ENCODE data around the gene LVRN.

LVRN gene

DNA sequence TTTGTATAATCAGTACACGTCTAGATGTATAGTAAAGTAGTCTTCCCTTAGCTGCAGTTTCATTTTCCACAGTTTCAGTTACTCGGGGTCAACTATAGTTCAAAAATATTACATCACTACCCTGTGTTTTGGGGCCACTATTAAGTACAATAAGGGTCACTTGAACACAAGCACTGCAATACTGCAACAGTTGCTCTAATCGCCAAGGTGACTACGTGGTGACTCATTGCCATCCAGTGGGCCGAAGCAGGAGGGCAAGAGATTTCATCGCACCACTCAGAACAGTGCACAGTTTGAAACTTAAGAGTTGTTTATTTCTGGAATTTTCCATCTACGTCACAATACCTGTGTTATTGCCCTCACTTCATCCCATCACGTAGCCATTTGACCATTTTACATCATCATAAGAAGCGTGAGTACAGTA lies 69.8 kb downstream of the LVRN start, which contains the start of gene ARL14EPL:
Gene ARL14EPL, plus strand, starts transcription at position 379 of the 424 bp plus-strand sequence. CDS start 18,994 bp downstream, outside the sequence.
- ATAC-seq = peak; percentile 63
- H3K36me3 Mint-ChIP-seq (ENCODE audit: low read depth) = no peaks in the 10 kb centered on the region
- H3K4me1 Mint-ChIP-seq = peaks cover 5% of the 10 kb centered on the region
- H3K27ac Mint-ChIP-seq = no peak within 1 kb of the TSS
- peaks cover 15% of the 10 kb centered on the region for H3K27me3 Mint-ChIP-seq
- H3K4me3 Mint-ChIP-seq = no peak within 1 kb of the TSS
- DNase-seq = no peak
- H3K9me3 Mint-ChIP-seq = no peaks in the 10 kb centered on the region

GRCh38 chr5:116032991-116033390 lies 70.7 kb downstream of the LVRN start:
- H3K4me3 Mint-ChIP-seq = no peak overlapping the region
- peaks cover 12% of the 10 kb centered on the region for H3K4me1 Mint-ChIP-seq
- H3K36me3 Mint-ChIP-seq (ENCODE audit: low read depth) = no peaks in the 10 kb centered on the region
- peaks cover 14% of the 10 kb centered on the region for H3K27me3 Mint-ChIP-seq
- no peaks in the 10 kb centered on the region for H3K9me3 Mint-ChIP-seq
- ATAC-seq (no peak), DNase-seq (no peak)
- H3K27ac Mint-ChIP-seq = no peak overlapping the region

- Mint-ChIP-seq H3K4me1 (peaks cover 24% of the 10 kb centered on the region), H3K9me3 (no peaks in the 10 kb centered on the region), H3K36me3 (ENCODE audit: low read depth) (no peaks in the 10 kb centered on the region), H3K4me3 (no peak overlapping the region), H3K27me3 (peaks cover 19% of the 10 kb centered on the region), H3K27ac (no peak overlapping the region)
- ATAC-seq (no peak), DNase-seq (no peak)
These were observed 72.8 kb downstream of the LVRN start for GRCh38 chr5:116035123-116035522.

DNA sequence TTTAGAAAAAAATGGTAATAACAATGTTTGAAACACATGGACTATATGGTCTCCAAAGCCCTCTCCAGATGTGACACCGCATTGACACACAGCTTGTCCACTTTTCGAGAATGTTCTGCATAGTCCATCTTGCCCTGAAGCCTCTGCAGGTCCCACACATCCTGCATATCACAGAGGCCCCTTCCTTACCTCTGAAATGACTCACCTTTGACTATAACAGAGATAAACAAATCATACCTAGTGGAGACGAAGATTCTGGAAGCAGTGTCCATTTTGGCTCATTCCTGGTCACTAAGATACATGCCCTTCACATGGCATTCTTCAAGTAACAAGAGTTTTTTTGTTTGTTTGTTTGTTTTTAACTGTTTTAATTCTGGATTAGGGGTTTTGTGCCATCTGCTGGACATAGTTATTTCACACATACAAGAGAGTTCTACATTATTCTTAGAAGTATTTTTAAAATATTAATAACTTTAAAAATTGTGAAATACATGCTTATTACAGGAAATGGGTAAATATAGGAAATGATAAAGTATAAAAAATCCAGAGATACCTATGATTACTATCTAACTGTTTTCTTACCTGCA lies 75.1 kb downstream of the LVRN start:
- H3K9me3 Mint-ChIP-seq = no peaks in the 10 kb centered on the region
- H3K4me3 Mint-ChIP-seq = no peak overlapping the region
- DNase-seq (no peak), ATAC-seq (no peak)
- H3K4me1 Mint-ChIP-seq = peaks cover 24% of the 10 kb centered on the region
- no peak overlapping the region for H3K27ac Mint-ChIP-seq
- H3K27me3 Mint-ChIP-seq = peaks cover 18% of the 10 kb centered on the region
- no peaks in the 10 kb centered on the region for H3K36me3 Mint-ChIP-seq (ENCODE audit: low read depth)

GRCh38 chr5:116038817-116039216 lies 76.5 kb downstream of the LVRN start:
- peak; percentile 54 for ATAC-seq
- peak; percentile 16 for DNase-seq
- Mint-ChIP-seq H3K27ac (peak overlapping the region; percentile 36), H3K9me3 (no peaks in the 10 kb centered on the region), H3K36me3 (ENCODE audit: low read depth) (no peaks in the 10 kb centered on the region), H3K27me3 (peaks cover 20% of the 10 kb centered on the region), H3K4me3 (no peak overlapping the region), H3K4me1 (peaks cover 19% of the 10 kb centered on the region)

DNA sequence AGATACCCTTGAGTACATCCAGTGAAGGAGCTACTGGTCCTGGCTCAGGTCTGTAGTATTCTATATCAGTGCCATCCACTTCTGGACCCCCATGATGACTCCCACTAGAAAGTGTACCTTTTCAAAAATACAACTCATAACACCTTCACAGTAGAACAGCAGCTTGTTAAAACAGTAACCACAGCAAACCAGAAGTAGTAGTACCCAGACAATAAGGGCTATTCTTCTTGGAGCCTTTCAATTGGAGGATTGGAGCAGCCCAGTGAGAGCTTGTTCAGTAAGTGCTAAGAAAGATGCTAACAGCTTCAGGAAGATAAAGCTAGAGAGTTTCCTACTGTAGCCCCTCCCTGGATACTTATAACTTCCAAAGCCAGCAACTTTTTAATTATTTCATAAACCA lies 80.1 kb downstream of the LVRN start:
- DNase-seq (no peak), ATAC-seq (no peak)
- Mint-ChIP-seq H3K9me3 (no peaks in the 10 kb centered on the region), H3K36me3 (ENCODE audit: low read depth) (no peaks in the 10 kb centered on the region), H3K27me3 (peaks cover 13% of the 10 kb centered on the region), H3K4me1 (peaks cover 16% of the 10 kb centered on the region), H3K27ac (no peak overlapping the region), H3K4me3 (no peak overlapping the region)

DNA sequence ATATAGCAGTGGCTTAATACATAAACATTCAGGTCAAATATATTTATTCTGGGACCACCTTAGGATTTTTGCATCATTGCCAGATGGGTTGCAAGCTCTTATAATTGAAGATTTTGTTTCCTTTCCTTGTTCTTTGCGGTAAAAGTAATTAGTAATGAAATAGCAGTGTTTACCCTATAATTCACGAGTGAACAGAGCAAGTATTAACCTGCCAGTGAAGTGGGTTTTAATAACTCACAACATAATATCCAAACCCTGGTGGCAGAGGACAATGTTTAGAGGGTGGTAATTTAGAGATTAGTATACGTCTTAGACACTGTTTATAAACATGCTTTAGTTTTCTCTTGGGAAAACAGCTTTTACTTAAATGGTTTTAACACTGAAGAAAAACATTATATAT lies 81.8 kb downstream of the LVRN start:
- no peak overlapping the region for H3K27ac Mint-ChIP-seq
- H3K4me3 Mint-ChIP-seq = no peak overlapping the region
- peaks cover 9% of the 10 kb centered on the region for H3K27me3 Mint-ChIP-seq
- H3K9me3 Mint-ChIP-seq = no peaks in the 10 kb centered on the region
- ATAC-seq (no peak), DNase-seq (no peak)
- H3K4me1 Mint-ChIP-seq = peaks cover under 1% of the 10 kb centered on the region
- H3K36me3 Mint-ChIP-seq (ENCODE audit: low read depth) = no peaks in the 10 kb centered on the region

DNA sequence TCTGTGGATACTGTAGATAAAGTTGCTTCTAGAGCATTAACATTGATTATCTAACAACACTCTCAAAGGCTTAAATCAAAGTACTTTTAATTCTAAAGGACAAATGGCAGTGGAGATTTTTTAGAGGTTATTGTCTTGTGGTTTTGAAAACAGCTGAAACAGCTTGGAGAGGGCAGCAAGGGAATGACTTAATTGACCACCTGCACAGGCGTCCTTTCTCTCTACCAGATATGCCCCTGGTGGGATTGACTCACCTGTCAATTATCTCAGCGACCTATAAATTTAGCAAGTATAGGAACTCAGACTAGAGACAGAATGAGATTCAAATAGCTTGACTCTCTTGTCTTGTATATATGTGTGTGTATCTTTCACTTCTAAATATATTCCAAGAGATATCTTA lies 83.5 kb downstream of the LVRN start:
- H3K9me3 Mint-ChIP-seq = no peaks in the 10 kb centered on the region
- no peaks in the 10 kb centered on the region for H3K36me3 Mint-ChIP-seq (ENCODE audit: low read depth)
- no peak overlapping the region for H3K27ac Mint-ChIP-seq
- ATAC-seq (no peak), DNase-seq (no peak)
- H3K27me3 Mint-ChIP-seq = peaks cover 4% of the 10 kb centered on the region
- H3K4me3 Mint-ChIP-seq = no peak overlapping the region
- H3K4me1 Mint-ChIP-seq = no peaks in the 10 kb centered on the region

DNA sequence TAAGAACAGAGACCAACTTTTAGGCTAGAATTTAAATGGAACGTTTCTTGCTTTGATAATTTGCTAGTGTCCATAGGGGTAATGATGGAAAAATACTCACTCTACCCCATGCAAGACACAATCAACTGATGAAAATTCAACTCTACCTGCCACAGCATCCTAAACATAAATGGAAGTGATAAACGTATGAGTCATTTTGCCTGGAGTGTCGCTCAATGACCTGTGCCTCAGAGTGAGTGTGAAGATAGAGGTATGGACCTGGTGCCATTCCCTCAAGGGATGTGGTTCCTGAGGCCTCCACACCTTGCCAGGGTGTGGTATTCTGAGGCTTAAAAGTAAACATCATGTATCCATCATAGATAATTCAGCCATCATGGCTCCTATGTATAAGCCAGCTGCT lies 84.0 kb downstream of the LVRN start:
- no peaks in the 10 kb centered on the region for H3K36me3 Mint-ChIP-seq (ENCODE audit: low read depth)
- no peak overlapping the region for H3K4me3 Mint-ChIP-seq
- ATAC-seq = no peak

GRCh38 chr5:116046823-116047222 lies 84.5 kb downstream of the LVRN start:
- no peak overlapping the region for H3K27ac Mint-ChIP-seq
- ATAC-seq (no peak), DNase-seq (no peak)
- H3K4me1 Mint-ChIP-seq = no peaks in the 10 kb centered on the region
- H3K36me3 Mint-ChIP-seq (ENCODE audit: low read depth) = no peaks in the 10 kb centered on the region
- no peaks in the 10 kb centered on the region for H3K9me3 Mint-ChIP-seq
- H3K4me3 Mint-ChIP-seq = no peak overlapping the region
- peaks cover 5% of the 10 kb centered on the region for H3K27me3 Mint-ChIP-seq

More for the DNA sequence above, 84.0 kb downstream of the LVRN start:
- H3K4me1 Mint-ChIP-seq = no peaks in the 10 kb centered on the region
- H3K9me3 Mint-ChIP-seq = no peaks in the 10 kb centered on the region
- no peak for DNase-seq
- peaks cover 7% of the 10 kb centered on the region for H3K27me3 Mint-ChIP-seq
- no peak overlapping the region for H3K27ac Mint-ChIP-seq

- Mint-ChIP-seq H3K27ac (no peak overlapping the region), H3K4me1 (no peaks in the 10 kb centered on the region), H3K36me3 (ENCODE audit: low read depth) (no peaks in the 10 kb centered on the region), H3K27me3 (peaks cover 9% of the 10 kb centered on the region), H3K4me3 (no peak overlapping the region), H3K9me3 (no peaks in the 10 kb centered on the region)
- ATAC-seq (no peak), DNase-seq (no peak)
These were observed 96.2 kb downstream of the LVRN start for GRCh38 chr5:116058346-116058936.

- no peak for ATAC-seq
- peaks cover 23% of the 10 kb centered on the region for H3K27me3 Mint-ChIP-seq
- no peaks in the 10 kb centered on the region for H3K4me1 Mint-ChIP-seq
- H3K4me3 Mint-ChIP-seq = no peak overlapping the region
- no peaks in the 10 kb centered on the region for H3K9me3 Mint-ChIP-seq
- no peak for DNase-seq
- no peak overlapping the region for H3K27ac Mint-ChIP-seq
- H3K36me3 Mint-ChIP-seq (ENCODE audit: low read depth) = no peaks in the 10 kb centered on the region
These were observed 100.1 kb downstream of the LVRN start for GRCh38 chr5:116062352-116062751.

GRCh38 chr5:116063950-116064349 lies 101.7 kb downstream of the LVRN start:
- Mint-ChIP-seq H3K27me3 (peaks cover 23% of the 10 kb centered on the region), H3K36me3 (ENCODE audit: low read depth) (no peaks in the 10 kb centered on the region), H3K4me3 (no peak overlapping the region), H3K9me3 (no peaks in the 10 kb centered on the region), H3K4me1 (no peaks in the 10 kb centered on the region), H3K27ac (no peak overlapping the region)
- ATAC-seq = no peak
- no peak for DNase-seq

DNA sequence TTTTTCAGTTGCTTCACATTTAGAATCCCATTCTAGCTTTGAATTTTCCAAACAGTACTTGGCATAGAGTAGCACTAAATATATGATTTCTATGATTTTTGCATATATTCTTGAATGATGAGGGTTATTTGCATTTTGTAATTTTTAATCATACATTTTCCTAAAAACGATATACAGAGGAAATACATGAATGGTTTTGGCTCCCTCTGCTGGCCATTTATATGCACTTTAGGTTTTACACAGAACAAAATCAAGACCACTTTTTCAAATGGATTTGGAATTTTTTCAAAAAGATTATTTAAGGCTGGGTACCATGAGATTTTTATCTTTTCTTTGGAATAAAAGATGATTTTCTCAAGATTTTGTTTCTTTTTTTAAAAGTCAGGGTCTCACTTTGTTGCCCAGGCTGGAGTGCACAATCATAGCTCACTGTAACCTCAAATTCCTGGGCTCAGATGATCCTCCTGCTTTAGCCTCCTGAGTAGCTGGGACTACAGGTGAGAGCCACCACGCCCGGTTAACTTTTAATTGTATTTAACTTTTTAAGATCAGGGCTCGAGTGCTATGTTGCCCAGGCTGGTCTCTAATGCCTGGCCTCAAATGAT lies 105.9 kb downstream of the LVRN start:
- ATAC-seq = no peak
- H3K36me3 Mint-ChIP-seq (ENCODE audit: low read depth) = no peaks in the 10 kb centered on the region
- H3K4me1 Mint-ChIP-seq = no peaks in the 10 kb centered on the region
- no peak overlapping the region for H3K4me3 Mint-ChIP-seq
- no peak for DNase-seq
- no peaks in the 10 kb centered on the region for H3K9me3 Mint-ChIP-seq
- H3K27ac Mint-ChIP-seq = no peak overlapping the region
- peaks cover 28% of the 10 kb centered on the region for H3K27me3 Mint-ChIP-seq

GRCh38 chr5:116071211-116071610 lies 108.9 kb downstream of the LVRN start:
- Mint-ChIP-seq H3K4me3 (no peak overlapping the region), H3K27me3 (peaks cover 18% of the 10 kb centered on the region), H3K9me3 (peaks cover 13% of the 10 kb centered on the region), H3K36me3 (ENCODE audit: low read depth) (peaks cover 4% of the 10 kb centered on the region), H3K4me1 (peaks cover 14% of the 10 kb centered on the region), H3K27ac (no peak overlapping the region)
- DNase-seq (no peak), ATAC-seq (no peak)
